Testis (tissue), 3 donors: Measurements from ENCODE around the gene MAP4K4. TPM values are rescaled to one million over a fixed set of nuclear protein-coding genes. Genes with fewer than 3 reads are reported as not detected.

ENCODE experiments used
- DNase-seq: peaks from one replicate; pipeline ENCODE4 v3.0.0-alpha.2; 2019
- H3K27ac ChIP-seq, 2 donors: fragments of 200-600 bp; sonication (generic); one replicate each; pipeline ENCODE4 v1.5.1; 2019
- H3K27me3 ChIP-seq: fragments of 200-600 bp; sonication (generic); one replicate; pipeline ENCODE4 v1.5.1; 2019
- H3K36me3 ChIP-seq: fragments of 200-600 bp; sonication (generic); one replicate; pipeline ENCODE4 v1.5.1; 2017; ENCODE audit warnings: low read depth; ENCODE audit errors: missing control alignments
- H3K4me1 ChIP-seq: fragments of 200-600 bp; sonication (generic); one replicate; pipeline ENCODE4 v1.5.1; 2019
- H3K4me3 ChIP-seq, 2 donors: fragments of 200-600 bp; sonication (generic); one replicate each; pipeline ENCODE4 v1.5.1; 2017 to 2019
- H3K9me3 ChIP-seq: fragments of 200-600 bp; sonication (generic); one replicate; pipeline ENCODE4 v1.5.1; 2017
- POLR2A ChIP-seq: fragments of 450-650 bp; IDR thresholded peaks from one replicate; pipeline ENCODE4 v1.6.1; 2017; ENCODE audit warnings: antibody characterized with exemption, mild to moderate bottlenecking, moderate library complexity
- WGBS, 2 donors: methylation state at CpG; one replicate each; pipeline ENCODE4 v1.1.5; 2018; 5-methylcytosine and 5-hydroxymethylcytosine counted together
- intact Hi-C: fragments of 100-400 bp; cut with DNase I; formaldehyde crosslinking; loops from one replicate; pipeline ENCODE4 v1.15.1; 2023; ENCODE audit warnings: low total_unique reads
- polyA plus RNA-seq: library from polyadenylated mRNA; stranded (reverse); fragments of 350-450 nt; fragmentation: Illumina TruSeq; extraction: RNeasy Lipid Tissue Mini Kit (QIAGEN cat#74804); gene quantifications from one replicate; pipeline ENCODE4 v1.2.3, GENCODE V29; 2014; ENCODE audit warnings: low read depth, low replicate concordance; ENCODE audit not compliant: insufficient read depth
- total RNA-seq, 2 donors: library from RNA; depleted of rRNA; stranded (reverse); fragments of >200 nt; gene quantifications; one replicate each; pipeline ENCODE4 v1.2.3, GENCODE V29; 2016
- TF ChIP-seq, protein P1 (sequence below), 3 experiments: fragments of 450-650 bp in 2 of 3; fragments of 200-600 bp in 1 of 3; sonication (generic) in 1 of 3; IDR thresholded peaks; one replicate each; pipeline ENCODE4 v1.5.1; 2016 to 2019; ENCODE audit warnings: antibody characterized with exemption in 3 of 3, mild to moderate bottlenecking in 2 of 3, moderate library complexity in 1 of 3

MAP4K4 gene
- total and polyA plus RNA-seq, 3 donors from 2014 or later: 88.2 to 194 (median 174) TPM

DNA sequence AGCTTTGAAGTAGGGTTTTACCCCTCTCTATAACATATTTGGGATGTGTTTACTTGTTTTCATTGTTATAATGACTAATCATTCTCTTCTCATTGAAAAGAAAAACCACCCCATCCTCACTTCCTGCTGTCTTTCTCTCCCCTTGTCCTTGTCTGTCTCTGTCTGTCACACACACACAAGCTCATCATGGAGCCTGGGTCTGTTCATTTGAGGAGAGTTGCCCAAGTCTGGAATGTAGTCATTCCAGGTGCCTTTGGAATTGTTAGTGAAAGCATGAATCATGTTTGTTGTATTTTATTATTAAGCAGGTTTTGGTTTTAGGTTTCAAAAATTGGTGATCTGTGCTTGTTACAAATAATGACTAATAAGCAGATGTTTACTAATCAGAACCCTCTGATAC is 160.7 kb downstream of the MAP4K4 start:
- Histone ChIP-seq H3K27ac (no peak overlapping the region), H3K4me1 (no peaks in the 10 kb centered on the region), H3K9me3 (no peaks in the 10 kb centered on the region), H3K27me3 (no peaks in the 10 kb centered on the region), H3K36me3 (no peaks in the 10 kb centered on the region), H3K4me3 (no peak overlapping the region)
- TF ChIP-seq POLR2A: no peak
- TF ChIP-seq, protein P1, sequence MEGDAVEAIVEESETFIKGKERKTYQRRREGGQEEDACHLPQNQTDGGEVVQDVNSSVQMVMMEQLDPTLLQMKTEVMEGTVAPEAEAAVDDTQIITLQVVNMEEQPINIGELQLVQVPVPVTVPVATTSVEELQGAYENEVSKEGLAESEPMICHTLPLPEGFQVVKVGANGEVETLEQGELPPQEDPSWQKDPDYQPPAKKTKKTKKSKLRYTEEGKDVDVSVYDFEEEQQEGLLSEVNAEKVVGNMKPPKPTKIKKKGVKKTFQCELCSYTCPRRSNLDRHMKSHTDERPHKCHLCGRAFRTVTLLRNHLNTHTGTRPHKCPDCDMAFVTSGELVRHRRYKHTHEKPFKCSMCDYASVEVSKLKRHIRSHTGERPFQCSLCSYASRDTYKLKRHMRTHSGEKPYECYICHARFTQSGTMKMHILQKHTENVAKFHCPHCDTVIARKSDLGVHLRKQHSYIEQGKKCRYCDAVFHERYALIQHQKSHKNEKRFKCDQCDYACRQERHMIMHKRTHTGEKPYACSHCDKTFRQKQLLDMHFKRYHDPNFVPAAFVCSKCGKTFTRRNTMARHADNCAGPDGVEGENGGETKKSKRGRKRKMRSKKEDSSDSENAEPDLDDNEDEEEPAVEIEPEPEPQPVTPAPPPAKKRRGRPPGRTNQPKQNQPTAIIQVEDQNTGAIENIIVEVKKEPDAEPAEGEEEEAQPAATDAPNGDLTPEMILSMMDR (IDR thresholded peaks at IDR 0.05): no peak
- no peak for DNase-seq
- intact Hi-C loops: no loop called here

DNA sequence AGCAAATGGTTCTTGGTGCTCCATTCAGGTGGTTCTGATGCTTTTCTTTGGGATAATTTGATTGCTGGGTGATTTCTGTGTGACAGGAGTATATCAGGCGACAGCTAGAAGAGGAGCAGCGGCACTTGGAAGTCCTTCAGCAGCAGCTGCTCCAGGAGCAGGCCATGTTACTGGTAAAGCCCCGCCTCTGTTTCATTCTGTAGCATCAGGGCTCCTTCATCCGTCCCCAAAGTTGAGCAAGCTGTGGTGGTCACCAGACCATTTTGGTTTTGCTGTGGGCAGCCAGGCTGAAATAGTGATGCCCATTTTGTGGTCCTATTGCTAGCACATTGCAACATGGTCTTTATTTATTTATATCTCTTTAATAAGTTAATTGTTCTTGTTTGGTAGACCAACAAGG is 161.4 kb downstream of the MAP4K4 start:
- Histone ChIP-seq H3K36me3 (no peaks in the 10 kb centered on the region), H3K9me3 (no peaks in the 10 kb centered on the region), H3K4me1 (no peaks in the 10 kb centered on the region), H3K27ac (no peak overlapping the region), H3K4me3 (no peak overlapping the region), H3K27me3 (no peaks in the 10 kb centered on the region)
- intact Hi-C loops: no loop called here
- TF ChIP-seq, protein P1 (IDR thresholded peaks at IDR 0.05): no peak
- no peak for TF ChIP-seq POLR2A
- DNase-seq: no peak
- WGBS, 2 donors: 93 to 96% methylated on average over 4 of the region's 4 CpGs

DNA sequence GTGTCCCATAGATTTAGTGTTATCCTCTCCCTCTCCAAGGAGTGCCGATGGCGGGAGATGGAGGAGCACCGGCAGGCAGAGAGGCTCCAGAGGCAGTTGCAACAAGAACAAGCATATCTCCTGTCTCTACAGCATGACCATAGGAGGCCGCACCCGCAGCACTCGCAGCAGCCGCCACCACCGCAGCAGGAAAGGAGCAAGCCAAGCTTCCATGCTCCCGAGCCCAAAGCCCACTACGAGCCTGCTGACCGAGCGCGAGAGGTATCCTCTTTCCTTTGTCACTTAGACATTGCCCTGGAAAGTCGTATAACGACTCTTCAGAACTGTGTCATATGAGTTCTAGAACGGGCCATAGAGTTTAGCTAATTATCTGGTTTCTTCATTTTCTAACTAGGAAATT is 162.1 kb downstream of the MAP4K4 start:
- intact Hi-C loops: no loop called here
- no peaks in the 10 kb centered on the region for H3K27me3 ChIP-seq
- no peak for DNase-seq
- no peak overlapping the region for H3K27ac ChIP-seq
- H3K9me3 ChIP-seq: no peaks in the 10 kb centered on the region
- no peak for TF ChIP-seq POLR2A
- TF ChIP-seq, protein P1 (IDR thresholded peaks at IDR 0.05): no peak
- no peaks in the 10 kb centered on the region for H3K36me3 ChIP-seq
- H3K4me1 ChIP-seq: no peaks in the 10 kb centered on the region
- 95 to 96% methylated on average over 16 of the region's 16 CpGs for WGBS, 2 donors
- H3K4me3 ChIP-seq: no peak overlapping the region

DNA sequence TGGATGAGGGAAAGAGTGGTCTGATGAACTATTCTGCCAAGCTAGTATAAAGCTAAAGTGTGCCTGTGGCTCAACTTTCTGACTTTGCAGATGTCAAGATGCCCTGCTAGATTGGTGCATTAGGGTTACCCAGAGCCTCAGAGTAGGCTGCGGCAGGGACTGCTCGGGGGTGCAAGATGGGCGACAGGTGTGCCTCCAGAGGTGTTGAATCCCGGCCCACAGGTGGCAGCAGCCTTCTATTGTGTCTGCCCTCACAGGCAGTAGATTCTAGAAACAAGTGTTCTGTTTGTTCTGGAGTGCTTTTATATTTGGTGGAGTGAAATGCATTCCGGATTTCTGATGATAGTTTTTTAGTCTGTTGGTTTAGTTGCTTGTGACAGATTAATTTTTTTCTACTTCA is 162.7 kb downstream of the MAP4K4 start:
- Histone ChIP-seq H3K27ac (no peak overlapping the region), H3K4me3 (no peak overlapping the region), H3K4me1 (no peaks in the 10 kb centered on the region), H3K9me3 (no peaks in the 10 kb centered on the region), H3K27me3 (no peaks in the 10 kb centered on the region), H3K36me3 (no peaks in the 10 kb centered on the region)
- 84 to 85% methylated on average over 5 of the region's 5 CpGs for WGBS, 2 donors
- intact Hi-C loops: no loop called here
- no peak for DNase-seq
- TF ChIP-seq, protein P1 (IDR thresholded peaks at IDR 0.05): no peak
- TF ChIP-seq POLR2A: no peak

DNA sequence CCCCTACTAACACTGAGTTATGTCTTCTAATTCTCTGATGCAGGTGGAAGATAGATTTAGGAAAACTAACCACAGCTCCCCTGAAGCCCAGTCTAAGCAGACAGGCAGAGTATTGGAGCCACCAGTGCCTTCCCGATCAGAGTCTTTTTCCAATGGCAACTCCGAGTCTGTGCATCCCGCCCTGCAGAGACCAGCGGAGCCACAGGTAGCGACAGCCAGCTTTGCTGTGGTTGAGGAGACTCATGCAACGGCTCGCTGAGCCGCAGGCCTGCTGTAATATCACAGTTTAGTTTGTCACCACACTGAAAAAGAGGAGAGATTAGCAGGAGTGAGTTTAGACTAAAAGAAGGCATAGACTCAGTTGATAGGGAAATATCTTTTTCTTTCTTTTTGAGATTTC is 163.3 kb downstream of the MAP4K4 start:
- Histone ChIP-seq H3K4me3 (no peak overlapping the region), H3K36me3 (no peaks in the 10 kb centered on the region), H3K27ac (no peak overlapping the region), H3K27me3 (no peaks in the 10 kb centered on the region), H3K9me3 (no peaks in the 10 kb centered on the region), H3K4me1 (no peaks in the 10 kb centered on the region)
- DNase-seq: no peak
- intact Hi-C loops: no loop called here
- TF ChIP-seq, protein P1 (IDR thresholded peaks at IDR 0.05): no peak
- TF ChIP-seq POLR2A: no peak
- WGBS, 2 donors: 94 to 98% methylated on average over 8 of the region's 8 CpGs
